Measurements from ENCODE around the gene TMEM125. TPM values are rescaled to one million over a fixed set of nuclear protein-coding genes. Genes with fewer than 3 reads are reported as not detected.

TMEM125 gene
- total RNA-seq, 1 donor from 2014 or later, result 10.8 TPM

- ATAC-seq, result no peak
Observed at GRCh38 chr1:43247256-43247921, 22.4 kb upstream of the TMEM125 start.

DNA sequence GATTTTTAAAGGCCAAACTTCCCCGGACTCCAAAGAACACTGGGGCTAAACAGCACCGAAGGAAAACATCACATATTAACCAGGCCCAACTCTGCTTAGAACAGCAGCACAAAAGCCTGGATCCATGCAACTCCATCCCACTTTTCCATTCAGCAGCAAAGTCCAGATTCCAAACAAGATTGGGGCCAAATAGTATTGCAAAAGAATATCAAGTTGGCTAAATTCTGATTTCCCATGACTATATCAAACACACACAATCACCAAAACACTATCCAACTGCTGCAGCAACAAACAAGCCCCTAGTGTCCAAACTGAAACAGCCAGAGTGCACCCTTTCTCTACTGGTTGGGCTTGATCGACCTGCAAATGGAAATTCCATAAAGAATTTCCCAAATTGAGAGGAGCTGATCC is 19.4 kb upstream of the TMEM125 start:
- ATAC-seq, result no peak

- ATAC-seq, result no peak
Observed at GRCh38 chr1:43251024-43251423, 18.8 kb upstream of the TMEM125 start.

DNA sequence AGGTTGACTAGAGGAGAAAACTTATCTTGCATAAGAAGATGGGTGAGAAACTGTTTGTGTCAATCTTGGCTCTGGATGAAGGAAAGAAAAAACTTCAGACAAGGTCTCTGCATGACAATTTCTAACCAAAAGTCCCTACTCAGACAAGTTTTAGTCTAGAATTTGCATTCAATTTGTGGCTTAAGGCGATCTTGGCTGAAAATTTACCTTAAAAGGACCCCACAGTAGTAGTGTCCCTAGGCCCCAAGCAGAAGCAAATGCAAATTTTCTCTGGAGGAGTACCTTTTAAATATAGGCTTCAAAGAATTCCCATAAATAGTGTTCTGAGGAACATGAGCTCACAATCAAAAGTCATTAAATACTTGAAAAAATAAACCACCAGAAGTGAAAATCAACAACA is 17.6 kb upstream of the TMEM125 start:
- ATAC-seq, result no peak

- ATAC-seq, result no peak
Observed at GRCh38 chr1:43253173-43253572, 16.6 kb upstream of the TMEM125 start.

DNA sequence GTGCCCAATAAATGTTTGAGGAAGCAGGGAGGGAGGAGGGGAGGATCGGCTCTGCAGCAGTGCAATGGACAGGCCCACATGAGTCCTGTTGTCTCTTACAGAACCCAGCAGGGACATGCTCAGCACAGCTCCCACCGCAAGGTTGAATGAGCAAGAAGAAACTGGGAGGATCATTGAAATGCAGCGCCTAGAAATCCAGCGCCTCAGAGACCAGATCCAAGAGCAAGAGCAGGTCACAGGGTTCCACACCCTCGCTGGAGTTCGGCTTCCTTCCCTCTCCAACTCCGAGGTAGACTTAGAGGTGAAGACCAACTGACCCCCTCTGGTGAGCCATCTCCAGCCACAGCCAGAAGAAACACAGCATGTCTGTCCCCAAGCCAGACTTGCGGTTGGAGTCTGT is 15.9 kb upstream of the TMEM125 start:
- no peak for ATAC-seq

DNA sequence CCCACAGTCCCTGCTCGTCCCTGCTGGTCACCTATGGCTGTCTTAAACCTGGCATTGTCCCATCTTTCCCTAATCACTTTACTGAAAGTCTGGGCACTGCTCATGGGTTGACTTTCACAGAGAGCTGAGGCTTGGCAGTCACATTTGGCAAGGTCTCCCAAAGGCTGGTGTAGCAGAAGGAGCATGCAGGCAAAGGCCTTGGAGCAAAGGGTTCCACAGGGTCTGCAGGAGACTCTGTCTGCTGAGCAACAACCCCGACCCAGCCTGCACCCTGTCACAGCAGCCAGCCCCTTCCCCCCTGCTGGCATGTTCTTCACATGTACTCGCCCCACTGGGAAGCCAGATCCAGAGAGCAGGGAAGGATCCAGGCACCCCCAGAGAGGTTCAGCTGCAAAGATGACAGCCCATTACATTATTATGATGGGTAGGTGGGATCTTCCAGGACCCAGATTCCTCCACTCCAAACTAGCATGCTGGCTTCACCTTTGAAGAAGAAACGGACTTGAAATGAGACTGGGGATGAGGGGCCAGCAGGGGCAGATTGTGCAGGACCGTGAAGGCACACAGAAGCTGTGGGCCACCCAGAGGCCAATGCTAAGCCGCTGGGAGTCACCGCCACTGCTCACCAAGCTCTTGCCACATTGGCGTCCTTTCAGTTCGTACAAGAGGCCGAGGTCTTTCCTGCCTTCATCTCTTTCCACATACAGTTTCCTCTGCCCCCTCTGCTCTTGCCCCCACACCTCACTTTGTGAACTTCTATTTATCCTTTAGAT is 14.2 kb upstream of the TMEM125 start:
- no peak for ATAC-seq

DNA sequence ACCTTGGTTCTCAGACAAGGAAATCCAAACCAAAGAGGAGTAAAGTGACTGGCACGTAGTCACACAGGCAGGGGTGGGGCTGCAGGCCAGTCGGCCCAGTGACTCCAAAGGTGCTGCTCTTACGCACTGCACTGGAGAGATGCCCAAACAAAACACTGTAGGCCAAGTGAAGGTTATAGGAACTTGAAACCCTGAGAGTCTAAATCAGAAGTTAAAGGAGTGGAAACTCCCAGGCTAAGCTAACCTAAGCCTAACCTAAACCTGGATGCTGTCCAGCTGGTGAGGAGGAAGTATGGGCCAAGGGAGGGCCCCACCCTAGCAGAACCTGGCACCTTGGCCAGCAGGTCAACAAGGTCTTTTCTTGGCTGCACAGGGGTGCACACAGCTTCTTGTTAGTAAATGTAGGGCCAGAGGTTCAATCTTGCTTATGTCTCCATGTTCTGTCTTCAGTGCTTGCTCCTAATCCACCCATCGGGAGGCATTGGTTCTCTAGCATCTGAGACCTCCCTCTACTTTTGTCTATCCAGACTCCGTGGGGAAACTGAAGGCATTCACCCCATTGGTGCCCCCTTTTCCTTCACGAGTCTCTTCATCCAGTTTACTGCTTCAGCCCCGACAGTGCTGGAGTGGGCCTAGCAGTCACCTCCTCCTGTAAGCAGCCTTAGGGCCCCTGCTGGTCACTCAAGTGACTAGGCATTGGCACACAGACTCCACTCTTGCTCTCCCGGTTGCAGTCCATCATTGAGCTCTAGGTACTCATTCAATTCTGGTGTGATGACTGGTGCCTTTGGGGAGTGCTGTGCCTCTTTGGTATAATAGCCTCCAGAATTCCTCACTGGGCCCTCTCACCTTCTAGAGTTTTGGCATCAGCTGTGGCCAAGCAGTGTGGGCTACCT is 12.9 kb upstream of the TMEM125 start:
- peak; percentile 96 for ATAC-seq

DNA sequence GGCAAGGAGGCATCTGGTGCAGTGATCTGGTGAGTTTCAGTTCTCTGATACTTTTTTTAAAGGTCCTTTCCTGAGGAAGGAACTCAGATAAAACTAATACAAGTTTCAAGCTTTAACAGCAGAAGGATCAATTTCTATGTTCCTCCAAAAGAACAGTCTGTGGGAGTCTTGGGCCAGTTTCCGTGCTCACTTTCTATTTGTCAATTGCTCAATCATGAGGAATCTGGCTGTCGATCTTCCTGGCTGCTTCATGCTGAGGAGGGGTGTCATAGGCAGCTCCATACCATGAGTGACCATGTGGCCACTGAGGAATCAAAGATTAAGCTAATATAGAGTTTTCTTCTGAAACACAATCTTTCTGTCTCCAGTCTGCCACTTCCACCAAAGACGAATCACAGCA is 11.4 kb upstream of the TMEM125 start:
- no peak for ATAC-seq

DNA sequence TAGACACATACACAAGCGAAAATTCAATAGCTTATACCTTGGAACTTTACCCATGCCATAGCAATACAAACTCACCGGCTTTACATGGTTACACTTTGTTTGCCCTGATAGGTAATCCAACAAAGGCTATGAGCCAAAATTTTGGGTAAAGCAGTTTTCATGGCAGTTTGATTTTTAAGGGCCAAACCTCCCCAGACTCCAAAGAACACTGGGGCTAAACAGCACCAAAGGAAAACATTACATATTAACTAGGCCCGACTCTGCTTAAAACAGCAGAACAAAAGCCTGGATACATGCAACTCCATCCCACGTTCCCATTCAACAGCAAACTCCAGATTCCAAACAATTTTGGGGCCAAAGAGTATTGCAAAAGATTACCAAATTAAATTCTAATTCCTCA is 4.4 kb upstream of the TMEM125 start:
- no peak for ATAC-seq

DNA sequence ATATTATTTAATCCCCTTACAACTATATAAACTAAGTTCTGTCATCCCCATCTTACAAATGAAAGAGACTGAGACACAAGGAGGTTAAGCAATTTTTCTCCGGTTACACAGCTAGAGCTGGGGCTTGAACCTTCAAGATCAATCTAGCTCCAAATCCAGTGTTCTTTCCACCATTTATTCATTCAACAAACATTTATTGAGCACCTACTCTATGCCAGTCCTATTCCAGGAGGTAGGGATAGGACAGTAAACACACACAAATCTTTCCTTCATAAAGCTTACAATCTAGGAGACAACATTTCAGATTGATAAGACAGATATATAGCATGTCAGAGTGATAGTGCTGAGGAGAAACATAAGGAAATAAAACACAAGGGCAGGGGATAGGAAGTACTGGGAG is 2.9 kb upstream of the TMEM125 start:
- ATAC-seq, result no peak

DNA sequence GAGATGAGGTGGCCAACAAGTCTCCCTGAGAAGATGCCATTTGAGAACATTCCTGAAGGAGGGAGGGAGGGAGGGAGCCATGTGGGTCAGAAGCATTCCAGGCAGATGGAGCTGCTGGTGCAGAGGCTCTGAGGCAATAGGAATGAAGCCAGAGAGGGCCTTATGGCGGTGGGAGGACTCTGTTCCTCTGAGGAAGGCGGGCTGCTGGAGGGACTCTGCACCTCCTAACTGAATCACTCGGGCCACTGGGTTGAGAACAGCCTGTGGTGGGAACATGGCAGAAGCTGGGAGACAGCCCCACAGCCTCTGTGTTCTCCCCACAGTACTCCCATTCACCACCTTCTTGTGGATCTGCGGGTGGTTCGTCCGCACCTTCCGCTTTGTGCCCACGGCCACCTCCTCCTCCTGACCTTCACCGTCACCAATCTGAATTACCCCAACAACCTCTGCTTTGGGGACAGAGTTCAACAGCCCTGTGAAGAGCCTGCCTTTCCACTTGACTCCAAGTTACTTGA is 2.4 kb upstream of the TMEM125 start:
- ATAC-seq, result no peak

- no peak for ATAC-seq
Observed at GRCh38 chr1:43267818-43268425, 1.9 kb upstream of the TMEM125 start.

- peak; percentile 91 for ATAC-seq
Observed at GRCh38 chr1:43270421-43271095, 775 bp downstream of the TMEM125 start.

GRCh38 chr1:43271186-43272118 is 1.7 kb downstream of the TMEM125 start:
- peak; percentile 38 for ATAC-seq

GRCh38 chr1:43272161-43272560 is 2.4 kb downstream of the TMEM125 start:
- ATAC-seq, result no peak

- ATAC-seq, result no peak
Observed at GRCh38 chr1:43272576-43273571, 3.1 kb downstream of the TMEM125 start.

DNA sequence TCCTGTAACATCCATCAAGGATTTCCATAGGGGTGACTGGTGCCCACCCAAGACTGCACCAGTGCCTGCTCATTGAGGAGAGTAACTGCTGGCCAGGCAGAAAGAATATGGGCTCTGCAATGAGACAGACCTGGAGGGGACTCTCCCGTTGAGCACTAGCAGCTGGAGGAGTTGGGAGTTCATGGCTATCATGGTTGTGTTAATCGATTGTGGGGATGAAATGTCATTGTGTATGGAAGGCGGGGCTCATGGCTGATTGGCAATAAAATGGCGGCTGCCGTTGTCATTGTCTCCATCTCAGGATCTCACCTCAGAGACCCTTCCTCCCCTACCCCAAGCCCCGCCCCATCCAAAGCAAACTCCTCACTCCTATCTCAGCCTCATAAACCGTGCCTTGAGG is 3.9 kb downstream of the TMEM125 start:
- ATAC-seq, result no peak

- peak; percentile 68 for ATAC-seq
Observed at GRCh38 chr1:43274125-43274803, 4.5 kb downstream of the TMEM125 start.
